ENCODE data around the gene CLEC1A. TPM values are rescaled to one million over a fixed set of nuclear protein-coding genes. Genes with fewer than 3 reads are reported as not detected.

The CLEC1A gene, protein sequence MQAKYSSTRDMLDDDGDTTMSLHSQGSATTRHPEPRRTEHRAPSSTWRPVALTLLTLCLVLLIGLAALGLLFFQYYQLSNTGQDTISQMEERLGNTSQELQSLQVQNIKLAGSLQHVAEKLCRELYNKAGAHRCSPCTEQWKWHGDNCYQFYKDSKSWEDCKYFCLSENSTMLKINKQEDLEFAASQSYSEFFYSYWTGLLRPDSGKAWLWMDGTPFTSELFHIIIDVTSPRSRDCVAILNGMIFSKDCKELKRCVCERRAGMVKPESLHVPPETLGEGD
- under 0.01 TPM in 1 of 2 replicates, not detected in the other for total RNA-seq

DNA sequence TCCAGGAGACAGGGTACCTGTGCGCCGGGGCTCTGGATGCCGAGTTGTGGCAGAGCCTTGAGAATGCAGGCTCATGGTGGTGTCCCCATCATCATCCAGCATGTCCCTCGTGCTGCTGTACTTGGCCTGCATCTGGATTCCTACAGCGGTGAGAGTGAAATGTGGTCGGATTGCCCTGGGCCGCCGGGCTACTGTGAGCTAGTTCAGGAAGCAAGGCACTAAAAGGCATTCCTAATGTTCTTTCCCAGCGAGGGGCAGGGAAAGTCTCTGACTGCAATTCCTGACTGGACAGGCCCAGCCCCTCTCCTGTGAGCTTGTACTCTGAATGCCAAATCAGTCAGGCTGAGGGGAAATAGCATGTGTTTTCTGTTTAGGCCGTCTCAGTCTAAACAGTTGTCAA, at the start of gene CLEC1A:
TSS of gene CLEC1A (minus strand) at position 195 of the 400 bp plus-strand sequence. CDS start at position 132, 63 bp downstream.
- Histone ChIP-seq H3K4me3 (ENCODE audit: insufficient read depth, low read length) (no peak within 1 kb of the TSS), H2AFZ (ENCODE audit: low read length) (no peak within 1 kb of the TSS), H3K79me2 (ENCODE audit: insufficient read depth, low read length) (no peaks in the 10 kb centered on the region), H3K36me3 (ENCODE audit: insufficient read depth, low read length) (no peaks in the 10 kb centered on the region), H4K20me1 (ENCODE audit: insufficient read depth, low read length) (no peaks in the 10 kb centered on the region), H3K27me3 (ENCODE audit: insufficient read depth, low read length) (no peaks in the 10 kb centered on the region), H3K9me3 (ENCODE audit: low read depth, low read length) (no peaks in the 10 kb centered on the region), H3K27ac (ENCODE audit: low read depth, low read length) (no peak within 1 kb of the TSS), H3K4me1 (ENCODE audit: insufficient read depth, low read length) (no peaks in the 10 kb centered on the region), H3K4me2 (ENCODE audit: insufficient read depth, low read length) (no peak within 1 kb of the TSS)
- TF ChIP-seq, protein P1, sequence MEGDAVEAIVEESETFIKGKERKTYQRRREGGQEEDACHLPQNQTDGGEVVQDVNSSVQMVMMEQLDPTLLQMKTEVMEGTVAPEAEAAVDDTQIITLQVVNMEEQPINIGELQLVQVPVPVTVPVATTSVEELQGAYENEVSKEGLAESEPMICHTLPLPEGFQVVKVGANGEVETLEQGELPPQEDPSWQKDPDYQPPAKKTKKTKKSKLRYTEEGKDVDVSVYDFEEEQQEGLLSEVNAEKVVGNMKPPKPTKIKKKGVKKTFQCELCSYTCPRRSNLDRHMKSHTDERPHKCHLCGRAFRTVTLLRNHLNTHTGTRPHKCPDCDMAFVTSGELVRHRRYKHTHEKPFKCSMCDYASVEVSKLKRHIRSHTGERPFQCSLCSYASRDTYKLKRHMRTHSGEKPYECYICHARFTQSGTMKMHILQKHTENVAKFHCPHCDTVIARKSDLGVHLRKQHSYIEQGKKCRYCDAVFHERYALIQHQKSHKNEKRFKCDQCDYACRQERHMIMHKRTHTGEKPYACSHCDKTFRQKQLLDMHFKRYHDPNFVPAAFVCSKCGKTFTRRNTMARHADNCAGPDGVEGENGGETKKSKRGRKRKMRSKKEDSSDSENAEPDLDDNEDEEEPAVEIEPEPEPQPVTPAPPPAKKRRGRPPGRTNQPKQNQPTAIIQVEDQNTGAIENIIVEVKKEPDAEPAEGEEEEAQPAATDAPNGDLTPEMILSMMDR (IDR thresholded peaks at IDR 0.05; ENCODE audit: extremely low read depth, low read depth, low read length) = no peak
- no peak for DNase-seq (ENCODE audit: insufficient read length, low spot score, missing footprints)

DNA sequence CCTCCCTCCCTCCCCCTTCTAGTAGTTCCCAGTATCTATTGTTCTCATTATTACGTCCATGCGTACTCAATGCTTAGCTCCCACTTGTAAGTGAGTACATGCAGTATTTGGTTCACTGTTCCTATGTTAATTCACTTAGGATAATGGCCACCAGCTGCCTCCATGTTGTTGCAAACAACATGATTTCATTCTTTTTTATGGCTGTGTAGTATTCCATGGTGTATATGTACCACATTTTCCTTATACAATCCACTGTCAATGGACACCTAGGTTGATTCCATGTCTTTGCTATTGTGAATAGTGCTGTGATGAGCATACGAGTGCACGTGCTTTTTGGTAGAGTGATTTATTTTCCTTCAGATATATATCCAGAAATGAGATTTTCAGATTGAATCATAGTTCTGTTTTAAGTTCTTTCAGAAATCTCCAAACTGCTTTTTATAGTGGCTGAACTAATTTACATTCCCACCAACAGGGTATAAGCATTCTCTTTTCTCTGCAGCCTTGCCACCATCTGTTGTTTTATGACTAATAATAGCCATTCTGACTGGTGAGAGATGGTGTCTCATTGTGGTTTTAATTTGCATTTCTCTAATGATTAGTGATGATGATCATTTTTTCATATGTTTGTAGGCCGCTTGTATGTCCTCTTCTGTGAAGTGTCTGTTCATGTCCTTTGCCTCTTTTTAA, 49.1 kb upstream of the CLEC1A start:
- Histone ChIP-seq H4K20me1 (ENCODE audit: insufficient read depth, low read length) (no peaks in the 10 kb centered on the region), H3K27ac (ENCODE audit: low read depth, low read length) (no peak overlapping the region), H3K4me1 (ENCODE audit: insufficient read depth, low read length) (no peaks in the 10 kb centered on the region), H3K4me2 (ENCODE audit: insufficient read depth, low read length) (no peak overlapping the region), H3K36me3 (ENCODE audit: insufficient read depth, low read length) (no peaks in the 10 kb centered on the region), H2AFZ (ENCODE audit: low read length) (no peak overlapping the region), H3K9me3 (ENCODE audit: low read depth, low read length) (no peaks in the 10 kb centered on the region), H3K27me3 (ENCODE audit: insufficient read depth, low read length) (no peaks in the 10 kb centered on the region), H3K4me3 (ENCODE audit: insufficient read depth, low read length) (no peak overlapping the region), H3K79me2 (ENCODE audit: insufficient read depth, low read length) (no peaks in the 10 kb centered on the region)
- DNase-seq (ENCODE audit: insufficient read length, low spot score, missing footprints) = no peak
- TF ChIP-seq, protein P1 (IDR thresholded peaks at IDR 0.05; ENCODE audit: extremely low read depth, low read depth, low read length) = no peak

DNA sequence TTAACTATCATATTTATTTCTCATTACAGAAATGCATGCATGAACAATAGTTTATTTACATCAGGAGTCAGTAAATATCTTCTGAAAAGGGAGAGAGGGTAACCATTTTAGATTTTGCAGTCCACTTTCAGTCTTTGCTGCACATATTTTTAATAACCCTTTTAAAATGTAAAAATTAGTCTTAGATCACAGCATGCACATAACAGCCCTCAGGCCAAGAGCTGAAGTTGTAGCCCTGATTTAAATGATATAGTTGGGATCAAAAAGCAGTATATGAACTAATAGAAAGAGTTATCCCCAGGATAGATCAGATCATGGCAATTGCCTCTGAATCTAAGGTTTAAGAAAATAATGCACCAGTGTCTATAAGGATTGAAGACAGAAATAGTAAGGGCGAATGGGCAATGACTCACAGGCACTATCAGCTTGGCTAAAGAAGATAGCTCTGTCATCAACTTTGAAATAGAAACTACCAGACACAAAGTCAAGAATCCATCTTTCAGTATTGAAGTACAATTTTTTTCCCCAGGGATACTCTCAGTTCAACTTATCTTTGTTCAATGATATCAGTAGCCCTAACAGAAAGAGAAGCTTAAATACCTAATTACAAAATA, 44.3 kb upstream of the CLEC1A start:
- TF ChIP-seq, protein P1 (IDR thresholded peaks at IDR 0.05; ENCODE audit: extremely low read depth, low read depth, low read length) = no peak
- Histone ChIP-seq H3K9me3 (ENCODE audit: low read depth, low read length) (no peaks in the 10 kb centered on the region), H3K4me2 (ENCODE audit: insufficient read depth, low read length) (no peak overlapping the region), H3K36me3 (ENCODE audit: insufficient read depth, low read length) (no peaks in the 10 kb centered on the region), H4K20me1 (ENCODE audit: insufficient read depth, low read length) (no peaks in the 10 kb centered on the region), H3K4me1 (ENCODE audit: insufficient read depth, low read length) (no peaks in the 10 kb centered on the region), H3K27ac (ENCODE audit: low read depth, low read length) (no peak overlapping the region), H3K27me3 (ENCODE audit: insufficient read depth, low read length) (no peaks in the 10 kb centered on the region), H2AFZ (ENCODE audit: low read length) (no peak overlapping the region), H3K4me3 (ENCODE audit: insufficient read depth, low read length) (no peak overlapping the region), H3K79me2 (ENCODE audit: insufficient read depth, low read length) (no peaks in the 10 kb centered on the region)
- DNase-seq (ENCODE audit: insufficient read length, low spot score, missing footprints) = no peak

DNA sequence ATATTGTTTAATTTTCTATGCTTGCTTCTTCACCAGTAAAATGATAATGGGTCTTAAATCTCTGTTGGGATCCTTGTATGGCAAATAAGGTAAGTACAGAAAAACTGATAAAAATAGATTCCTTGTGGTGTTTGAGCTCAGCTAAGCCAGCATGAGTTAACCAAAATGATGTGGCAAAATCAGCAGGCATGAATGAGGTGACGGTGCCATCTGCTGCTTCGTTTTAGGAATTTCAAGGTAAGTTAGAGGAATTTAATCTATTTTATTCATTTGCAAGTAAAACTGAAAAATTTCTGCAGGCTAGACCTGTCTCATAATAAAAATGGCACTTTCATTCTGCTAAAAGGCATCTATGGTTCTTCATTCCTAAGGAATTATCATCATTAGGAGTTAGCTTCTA, 41.2 kb upstream of the CLEC1A start:
- TF ChIP-seq, protein P1 (IDR thresholded peaks at IDR 0.05; ENCODE audit: extremely low read depth, low read depth, low read length) = peak; percentile 49
- no peaks in the 10 kb centered on the region for H3K9me3 ChIP-seq (ENCODE audit: low read depth, low read length)
- no peaks in the 10 kb centered on the region for H4K20me1 ChIP-seq (ENCODE audit: insufficient read depth, low read length)
- DNase-seq (ENCODE audit: insufficient read length, low spot score, missing footprints) = no peak
- H3K27me3 ChIP-seq (ENCODE audit: insufficient read depth, low read length) = no peaks in the 10 kb centered on the region
- H3K27ac ChIP-seq (ENCODE audit: low read depth, low read length) = no peak overlapping the region
- H3K4me1 ChIP-seq (ENCODE audit: insufficient read depth, low read length) = no peaks in the 10 kb centered on the region
- H3K4me2 ChIP-seq (ENCODE audit: insufficient read depth, low read length) = no peak overlapping the region
- H2AFZ ChIP-seq (ENCODE audit: low read length) = no peak overlapping the region
- H3K36me3 ChIP-seq (ENCODE audit: insufficient read depth, low read length) = no peaks in the 10 kb centered on the region
- no peak overlapping the region for H3K4me3 ChIP-seq (ENCODE audit: insufficient read depth, low read length)
- H3K79me2 ChIP-seq (ENCODE audit: insufficient read depth, low read length) = no peaks in the 10 kb centered on the region

Data from osteoblast (primary cell).